ENCODE data around the gene ZBTB16. TPM values are rescaled to one million over a fixed set of nuclear protein-coding genes. Genes with fewer than 3 reads are reported as not detected.

ZBTB16 gene
- total and polyA plus RNA-seq, 2 of the 4 experiments (the other 2 are of a cell fraction) = not detected

GRCh38 chr11:114228435-114229411 is 169.2 kb downstream of the ZBTB16 start:
- in situ Hi-C loops (cut with MboI; ENCODE audit: low sequenced_read_pairs) = no loop called here
- Histone ChIP-seq H3K9me1 (ENCODE audit: insufficient read depth, low read length) (no peaks in the 10 kb centered on the region), H3K18ac (ENCODE audit: low read depth, low read length) (no peak overlapping the region), H3K4ac (ENCODE audit: low read depth, low read length) (no peak overlapping the region), H4K91ac (ENCODE audit: insufficient read depth, low read depth, low read length) (no peak overlapping the region), H4K20me1 (ENCODE audit: insufficient read depth, low read length) (no peaks in the 10 kb centered on the region), H2BK15ac (ENCODE audit: low read depth, low read length) (no peak overlapping the region), H2AK9ac (replicated peaks; ENCODE audit: low read depth, low read length, poor library complexity) (no peak overlapping the region), H3K56ac (ENCODE audit: extremely low read depth, insufficient read depth, low read length) (no peak overlapping the region), H4K8ac (ENCODE audit: low read depth in 2 of 2, low read length in 2 of 2) (no peak overlapping the region), H2BK20ac (ENCODE audit: low read depth, low read length) (no peak overlapping the region), H3K14ac (replicated peaks; ENCODE audit: low read depth, low read length) (no peak overlapping the region), H3K27ac (ENCODE audit: insufficient read depth, low read length) (no peak overlapping the region), H2AK5ac (ENCODE audit: low read depth, low read length) (no peak overlapping the region), H4K5ac (ENCODE audit: low read depth, low read length) (no peak overlapping the region), H3K27me3 (ENCODE audit: control insufficient read depth, insufficient read depth, low read length) (peaks cover 44% of the 10 kb centered on the region), H3K36me3 (ENCODE audit: control insufficient read depth, insufficient read depth, low read length) (no peaks in the 10 kb centered on the region), H3K4me2 (ENCODE audit: low read depth, low read length) (no peak overlapping the region), H3K4me1 (ENCODE audit: control insufficient read depth, insufficient read depth, low read length) (no peaks in the 10 kb centered on the region; the same call in 1 of the 2 replicates), H3K9me3 (ENCODE audit: control insufficient read depth, insufficient read depth, low read length) (no peaks in the 10 kb centered on the region), H2BK120ac (ENCODE audit: low read depth, low read length) (no peak overlapping the region), H3K79me1 (ENCODE audit: low read depth in 1 of 2, low read length in 2 of 2) (no peaks in the 10 kb centered on the region), H2AFZ (replicated peaks; ENCODE audit: low read length, poor library complexity) (no peak overlapping the region), H3K23ac (ENCODE audit: low read depth, low read length) (no peak overlapping the region), H3K4me3 (ENCODE audit: insufficient read depth, low read depth, low read length) (no peak overlapping the region), H2BK5ac (ENCODE audit: low read depth, low read length, poor library complexity, severe bottlenecking) (no peak overlapping the region), H3K9ac (ENCODE audit: low read depth, low read length) (no peak overlapping the region)
- CTCF ChIA-PET = no interaction called here
- POLR2A ChIA-PET (ENCODE audit: unreplicated experiment) = no interaction called here
- no peak for TF ChIP-seq USF2 (IDR thresholded peaks at IDR 0.05; ENCODE audit: low read depth, low read length)
- DNase-seq = no peak
- dilution Hi-C loops (cut with HindIII; ENCODE audit: low sequenced_read_pairs, unreplicated experiment) = no loop called here
- intact Hi-C loops (cut with micrococcal nuclease) = no loop called here
- ATAC-seq (ENCODE audit: low read depth) = no peak
- WGBS, 2 experiments (ENCODE audit: extremely low coverage in 2 of 2, insufficient read length in 1 of 2) = no CpG with 5 or more reads among the region's 24 CpGs
- no TSS peak for BruUV-seq (replicated peaks)

Measured in IMR-90 (cell line).